ENCODE results near the gene ARL5B.

ARL5B gene

DNA sequence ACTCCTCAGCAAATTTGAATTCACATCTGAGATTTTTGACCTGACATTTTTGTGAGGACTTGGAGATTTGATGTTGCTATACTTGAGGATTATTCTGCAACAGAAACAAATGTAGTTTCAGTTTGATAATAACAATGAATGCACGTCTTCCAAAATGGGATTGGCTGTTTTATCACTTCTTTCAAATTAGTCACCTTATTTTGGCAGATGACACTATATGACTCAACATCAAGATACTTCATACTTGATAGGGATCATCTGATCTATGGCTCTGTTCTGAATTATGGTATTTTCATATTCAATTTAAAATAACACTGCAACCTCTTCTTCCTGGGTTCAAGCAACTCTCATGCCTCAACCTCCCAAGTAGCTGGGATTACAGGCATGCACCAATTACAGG lies 24.2 kb downstream of the ARL5B start:
- in situ Hi-C loops (cut with HindIII; ENCODE audit: low sequenced_read_pairs): no loop called here
- DNase-seq (ENCODE audit: low read depth, low spot score): peak; percentile 38
- TF ChIP-seq, protein P1, sequence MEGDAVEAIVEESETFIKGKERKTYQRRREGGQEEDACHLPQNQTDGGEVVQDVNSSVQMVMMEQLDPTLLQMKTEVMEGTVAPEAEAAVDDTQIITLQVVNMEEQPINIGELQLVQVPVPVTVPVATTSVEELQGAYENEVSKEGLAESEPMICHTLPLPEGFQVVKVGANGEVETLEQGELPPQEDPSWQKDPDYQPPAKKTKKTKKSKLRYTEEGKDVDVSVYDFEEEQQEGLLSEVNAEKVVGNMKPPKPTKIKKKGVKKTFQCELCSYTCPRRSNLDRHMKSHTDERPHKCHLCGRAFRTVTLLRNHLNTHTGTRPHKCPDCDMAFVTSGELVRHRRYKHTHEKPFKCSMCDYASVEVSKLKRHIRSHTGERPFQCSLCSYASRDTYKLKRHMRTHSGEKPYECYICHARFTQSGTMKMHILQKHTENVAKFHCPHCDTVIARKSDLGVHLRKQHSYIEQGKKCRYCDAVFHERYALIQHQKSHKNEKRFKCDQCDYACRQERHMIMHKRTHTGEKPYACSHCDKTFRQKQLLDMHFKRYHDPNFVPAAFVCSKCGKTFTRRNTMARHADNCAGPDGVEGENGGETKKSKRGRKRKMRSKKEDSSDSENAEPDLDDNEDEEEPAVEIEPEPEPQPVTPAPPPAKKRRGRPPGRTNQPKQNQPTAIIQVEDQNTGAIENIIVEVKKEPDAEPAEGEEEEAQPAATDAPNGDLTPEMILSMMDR (IDR thresholded peaks at IDR 0.05; ENCODE audit: low read depth, low read length): no peak
- no peak overlapping the region for H3K4me3 ChIP-seq (ENCODE audit: low read depth, low read length)

DNA sequence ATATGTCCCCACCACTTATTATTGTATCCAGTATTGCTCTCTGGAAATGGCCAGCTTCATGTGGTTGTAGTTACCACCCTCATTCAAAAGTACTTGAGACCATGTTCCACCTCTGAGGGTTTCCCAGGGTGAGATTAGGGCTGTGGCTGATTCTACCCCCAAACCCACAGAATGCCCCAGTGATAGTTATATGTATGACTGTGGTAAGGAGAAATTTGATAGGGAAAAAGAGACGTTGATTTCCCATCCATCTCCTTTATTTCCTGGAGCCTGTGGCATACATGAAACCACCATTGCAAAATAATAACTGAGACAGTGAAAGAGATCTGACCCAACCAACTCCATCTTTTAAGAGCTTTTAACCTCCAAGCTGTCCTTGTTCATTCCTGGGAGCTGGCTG lies 25.2 kb downstream of the ARL5B start:
- in situ Hi-C loops (cut with HindIII; ENCODE audit: low sequenced_read_pairs): no loop called here
- H3K4me3 ChIP-seq (ENCODE audit: low read depth, low read length): no peak overlapping the region
- TF ChIP-seq, protein P1 (IDR thresholded peaks at IDR 0.05; ENCODE audit: low read depth, low read length): no peak
- DNase-seq (ENCODE audit: low read depth, low spot score): no peak

DNA sequence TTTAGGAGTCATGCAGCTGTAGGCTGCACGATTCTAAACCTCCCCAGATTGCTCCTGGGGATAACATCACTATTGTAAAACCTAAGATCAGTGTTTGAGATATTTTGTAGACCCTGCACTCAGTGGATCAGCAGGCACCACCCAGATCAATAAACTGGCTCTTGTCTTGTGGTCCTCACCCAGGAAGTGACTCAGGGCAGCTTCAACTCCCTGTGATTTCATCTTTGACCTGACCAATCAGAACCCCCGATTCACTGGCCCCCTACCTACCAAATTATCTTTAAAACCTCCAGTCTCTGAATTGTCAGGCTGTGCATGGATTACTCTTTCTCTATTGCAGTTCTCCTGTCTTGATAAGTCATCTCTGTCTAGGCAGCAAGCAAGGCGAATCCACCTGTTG lies 25.7 kb downstream of the ARL5B start:
- in situ Hi-C loops (cut with HindIII; ENCODE audit: low sequenced_read_pairs): no loop called here
- no peak for DNase-seq (ENCODE audit: low read depth, low spot score)
- TF ChIP-seq, protein P1 (IDR thresholded peaks at IDR 0.05; ENCODE audit: low read depth, low read length): no peak
- H3K4me3 ChIP-seq (ENCODE audit: low read depth, low read length): no peak overlapping the region

DNA sequence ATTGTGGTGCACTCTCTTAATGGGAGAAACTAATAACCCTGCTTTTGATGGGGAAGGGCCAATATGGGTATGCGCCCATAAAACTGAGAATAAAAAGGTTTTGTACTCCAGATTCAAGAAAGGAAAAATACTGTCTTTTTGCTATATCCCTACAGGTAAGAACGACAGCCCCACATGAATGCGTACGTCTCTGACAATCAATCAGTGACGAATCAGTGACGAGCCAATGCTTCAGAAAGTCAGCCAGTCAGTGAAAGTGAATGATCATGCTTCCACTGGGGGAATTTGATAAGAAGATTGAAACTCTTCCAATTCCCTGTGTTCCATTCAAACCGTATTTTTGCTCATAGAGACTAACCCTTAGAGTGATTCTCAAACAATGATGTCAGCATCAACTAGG lies 26.3 kb downstream of the ARL5B start:
- no peak for DNase-seq (ENCODE audit: low read depth, low spot score)
- in situ Hi-C loops (cut with HindIII; ENCODE audit: low sequenced_read_pairs): no loop called here
- no peak overlapping the region for H3K4me3 ChIP-seq (ENCODE audit: low read depth, low read length)
- TF ChIP-seq, protein P1 (IDR thresholded peaks at IDR 0.05; ENCODE audit: low read depth, low read length): no peak

DNA sequence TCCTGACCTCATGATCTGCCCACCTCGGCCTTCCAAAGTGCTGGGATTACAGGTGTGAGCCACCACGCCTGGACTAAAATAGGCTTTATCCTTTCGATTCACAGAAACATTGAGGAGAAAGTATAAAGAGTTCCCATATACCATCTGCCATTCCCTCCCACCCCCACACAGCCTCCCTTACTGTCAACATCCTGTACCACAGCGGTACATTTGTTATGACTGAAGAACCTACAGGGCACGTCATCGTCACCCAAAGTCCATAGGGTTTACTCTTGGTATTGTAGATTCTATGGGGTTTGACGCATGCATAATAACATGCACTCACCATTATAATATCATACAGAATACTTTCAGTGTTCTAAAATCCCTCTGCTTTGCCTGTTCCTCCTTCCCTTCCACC lies 28.0 kb downstream of the ARL5B start:
- H3K4me3 ChIP-seq (ENCODE audit: low read depth, low read length): no peak overlapping the region
- in situ Hi-C loops (cut with HindIII; ENCODE audit: low sequenced_read_pairs): no loop called here
- no peak for DNase-seq (ENCODE audit: low read depth, low spot score)
- TF ChIP-seq, protein P1 (IDR thresholded peaks at IDR 0.05; ENCODE audit: low read depth, low read length): no peak

DNA sequence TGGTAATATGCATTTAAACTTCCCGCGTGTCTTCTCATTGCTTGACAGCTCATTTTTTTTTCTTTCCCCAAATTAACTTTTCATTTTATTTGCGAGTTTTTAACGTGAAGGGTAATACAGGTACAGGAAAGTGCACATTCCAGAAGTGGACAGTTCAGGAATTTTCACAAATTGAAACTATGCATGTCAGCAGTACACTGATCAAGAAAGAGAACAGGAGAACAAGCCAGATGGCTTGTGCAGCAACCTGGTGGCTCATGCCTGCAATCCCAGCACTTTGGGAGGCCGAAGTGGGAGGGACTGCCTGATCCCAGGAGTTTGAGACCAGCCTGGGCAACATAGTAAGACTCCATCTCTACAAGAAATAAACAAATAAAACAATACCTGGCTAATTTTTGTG lies 28.5 kb downstream of the ARL5B start:
- in situ Hi-C loops (cut with HindIII; ENCODE audit: low sequenced_read_pairs): no loop called here
- no peak for DNase-seq (ENCODE audit: low read depth, low spot score)
- TF ChIP-seq, protein P1 (IDR thresholded peaks at IDR 0.05; ENCODE audit: low read depth, low read length): no peak
- no peak overlapping the region for H3K4me3 ChIP-seq (ENCODE audit: low read depth, low read length)

DNA sequence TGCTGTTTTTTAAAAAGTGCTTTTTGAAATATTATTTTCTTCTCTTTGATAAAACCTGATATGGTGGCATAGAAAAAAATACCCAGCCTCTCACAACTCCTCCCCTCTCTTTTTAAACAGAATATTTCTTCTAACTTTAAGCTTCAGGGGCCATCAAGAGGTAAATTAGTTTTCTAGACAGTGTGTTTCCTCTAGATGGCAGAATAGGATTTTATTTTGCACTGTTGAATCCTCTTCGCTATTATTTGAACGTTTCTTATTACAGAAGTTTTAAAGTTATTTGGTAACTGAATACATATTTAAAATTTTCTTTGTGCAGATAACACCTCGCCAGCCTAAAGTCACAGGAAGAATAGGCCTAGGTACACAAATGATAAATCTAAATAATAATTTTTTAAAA lies 30.3 kb downstream of the ARL5B start:
- H3K4me3 ChIP-seq (ENCODE audit: low read depth, low read length): no peak overlapping the region
- in situ Hi-C loops (cut with HindIII; ENCODE audit: low sequenced_read_pairs): no loop called here
- TF ChIP-seq, protein P1 (IDR thresholded peaks at IDR 0.05; ENCODE audit: low read depth, low read length): peak; percentile 38
- DNase-seq (ENCODE audit: low read depth, low spot score): peak; percentile 55

Data from astrocyte of the spinal cord (primary cell).